CD14-positive monocyte (primary cell): ENCODE results near the gene ALPK3. TPM values are rescaled to one million over a fixed set of nuclear protein-coding genes. Genes with fewer than 3 reads are reported as not detected.
A peak's percentile ranks its signal among the peaks of the same experiment; 100 is the strongest.

ENCODE experiments used
- DNase-seq, 3 donors: peaks; one replicate each; pipeline ENCODE4 v3.0.0-alpha.2; 2011 to 2022
- H2AFZ ChIP-seq: 2 replicates; pipeline ENCODE4 v1.6.0; 2012; ENCODE audit warnings: mild to moderate bottlenecking, low read depth, low read length, inconsistent platforms; ENCODE audit not compliant: insufficient read depth, poor library complexity, severe bottlenecking
- H3K27ac ChIP-seq, 2 donors: 1 replicate in 1 of 2; 2 replicates in 1 of 2; pipeline ENCODE4 v1.5.1; 2012 to 2013; ENCODE audit warnings: low read length in 2 of 2, control low read depth in 1 of 2, inconsistent platforms in 1 of 2, low read depth in 1 of 2, mild to moderate bottlenecking in 1 of 2
- H3K27me3 ChIP-seq, 2 donors: one replicate each; pipeline versions ENCODE4 v1.6.0 to v1.6.1; 2011 to 2013; ENCODE audit warnings: low read length in 2 of 2; ENCODE audit not compliant: control insufficient read depth in 2 of 2, insufficient read depth in 2 of 2
- H3K36me3 ChIP-seq, 2 donors: replicated peaks in 1 of 2; 1 replicate in 1 of 2; 2 replicates in 1 of 2; pipeline versions ENCODE4 v1.5.1 to v1.6.1; 2012 to 2013; ENCODE audit warnings: low read length in 2 of 2, control low read depth in 1 of 2, inconsistent platforms in 1 of 2, mild to moderate bottlenecking in 1 of 2; ENCODE audit not compliant: insufficient read depth in 2 of 2, control insufficient read depth in 1 of 2
- H3K4me1 ChIP-seq, 2 donors: 1 replicate in 1 of 2; 2 replicates in 1 of 2; pipeline versions ENCODE4 v1.5.1 to v1.6.1; 2012 to 2013; ENCODE audit warnings: low read length in 2 of 2, control low read depth in 1 of 2, inconsistent platforms in 1 of 2, mild to moderate bottlenecking in 1 of 2, moderate library complexity in 1 of 2; ENCODE audit not compliant: insufficient read depth in 2 of 2, control insufficient read depth in 1 of 2
- H3K4me2 ChIP-seq: replicated peaks from 2 replicates; pipeline ENCODE3; 2012; ENCODE audit warnings: low read length, moderate library complexity, mild to moderate bottlenecking; ENCODE audit not compliant: poor library complexity, severe bottlenecking; ENCODE audit errors: extremely low read depth
- H3K4me3 ChIP-seq, 3 experiments: fragments of 200-600 bp in 1 of 3; sonication (generic) in 1 of 3; replicated peaks in 1 of 3; 1 replicate in 2 of 3; 2 replicates in 1 of 3; pipeline ENCODE4 v1.5.1; 2011 to 2013; ENCODE audit warnings: low read length in 3 of 3, mild to moderate bottlenecking in 3 of 3, control low read depth in 2 of 3, low read depth in 2 of 3, inconsistent platforms in 1 of 3, moderate library complexity in 1 of 3
- H3K79me2 ChIP-seq: 2 replicates; pipeline ENCODE4 v1.6.0; 2012; ENCODE audit warnings: mild to moderate bottlenecking, control low read depth, inconsistent platforms, low read length, moderate library complexity; ENCODE audit not compliant: insufficient read depth
- H3K9ac ChIP-seq: 2 replicates; pipeline ENCODE4 v1.6.0; 2017; ENCODE audit warnings: low read length, mild to moderate bottlenecking; ENCODE audit not compliant: insufficient read depth, poor library complexity, severe bottlenecking
- H3K9me3 ChIP-seq, 2 donors: replicated peaks in 1 of 2; 1 replicate in 1 of 2; 2 replicates in 1 of 2; pipeline versions ENCODE4 v1.5.1 to v1.6.1; 2012 to 2013; ENCODE audit warnings: low read length in 2 of 2, control low read depth in 1 of 2; ENCODE audit not compliant: control insufficient read depth in 1 of 2, insufficient read depth in 1 of 2
- H4K20me1 ChIP-seq: 2 replicates; pipeline ENCODE4 v1.6.0; 2012; ENCODE audit warnings: mild to moderate bottlenecking, low read length, control low read depth, moderate library complexity; ENCODE audit not compliant: insufficient read depth
- H3K27ac Mint-ChIP-seq, 7 donors: one replicate each; pipeline ENCODE4 v1.8.0; 2020; ENCODE audit warnings: mild to moderate bottlenecking in 7 of 7, mixed read lengths in 7 of 7, moderate library complexity in 6 of 7, inconsistent platforms in 2 of 7
- H3K27me3 Mint-ChIP-seq, 3 donors: one replicate each; pipeline ENCODE4 v1.8.0; 2021 to 2022; ENCODE audit warnings: low read depth in 3 of 3, mild to moderate bottlenecking in 3 of 3, mixed read lengths in 3 of 3, moderate library complexity in 3 of 3, inconsistent platforms in 1 of 3
- H3K36me3 Mint-ChIP-seq, 2 donors: one replicate each; pipeline ENCODE4 v1.8.0; 2020; ENCODE audit warnings: mixed read lengths in 2 of 2, inconsistent platforms in 1 of 2, mild to moderate bottlenecking in 1 of 2
- H3K4me1 Mint-ChIP-seq: one replicate; pipeline ENCODE4 v1.8.0; 2020; ENCODE audit warnings: mild to moderate bottlenecking, mixed read lengths
- H3K4me3 Mint-ChIP-seq, 2 donors: one replicate each; pipeline ENCODE4 v1.8.0; 2020; ENCODE audit warnings: mild to moderate bottlenecking in 2 of 2, mixed read lengths in 2 of 2, moderate library complexity in 1 of 2
- H3K9me3 Mint-ChIP-seq, 7 donors: one replicate each; pipeline ENCODE4 v1.8.0; 2020 to 2022; ENCODE audit warnings: mixed read lengths in 7 of 7, mild to moderate bottlenecking in 6 of 7, moderate library complexity in 6 of 7, inconsistent platforms in 2 of 7
- CTCF ChIP-seq: fragments of 200-600 bp; IDR thresholded peaks from one replicate; pipeline ENCODE4 v1.8.0; 2022; ENCODE audit warnings: antibody characterized with exemption, mild to moderate bottlenecking
- WGBS: methylation state at CpG from one replicate; pipeline ENCODE4 v1.1.5; 2013; ENCODE audit warnings: missing lambda C conversion rate; ENCODE audit not compliant: insufficient coverage; 5-methylcytosine and 5-hydroxymethylcytosine counted together
- intact Hi-C, 2 donors: fragments of 100-400 bp; cut with micrococcal nuclease; formaldehyde crosslinking; loops; one replicate each; pipeline versions ENCODE4 v1.15.0 to v1.15.1; 2023
- polyA plus RNA-seq, 3 donors: library from polyadenylated mRNA; depleted of rRNA in 1 of 3; unstranded in 2 of 3; stranded (reverse) in 1 of 3; fragments of 300-500 nt in 2 of 3; fragments of >200 nt in 1 of 3; fragmentation: Illumina TruSeq in 2 of 3; gene quantifications; 1 replicate in 2 of 3; 2 replicates in 1 of 3; pipeline ENCODE4 v1.2.3, GENCODE V29; 2012 to 2021

Gene ALPK3
- polyA plus RNA-seq, 3 donors, result 0.02 to 0.12 TPM; not detected in 1

DNA sequence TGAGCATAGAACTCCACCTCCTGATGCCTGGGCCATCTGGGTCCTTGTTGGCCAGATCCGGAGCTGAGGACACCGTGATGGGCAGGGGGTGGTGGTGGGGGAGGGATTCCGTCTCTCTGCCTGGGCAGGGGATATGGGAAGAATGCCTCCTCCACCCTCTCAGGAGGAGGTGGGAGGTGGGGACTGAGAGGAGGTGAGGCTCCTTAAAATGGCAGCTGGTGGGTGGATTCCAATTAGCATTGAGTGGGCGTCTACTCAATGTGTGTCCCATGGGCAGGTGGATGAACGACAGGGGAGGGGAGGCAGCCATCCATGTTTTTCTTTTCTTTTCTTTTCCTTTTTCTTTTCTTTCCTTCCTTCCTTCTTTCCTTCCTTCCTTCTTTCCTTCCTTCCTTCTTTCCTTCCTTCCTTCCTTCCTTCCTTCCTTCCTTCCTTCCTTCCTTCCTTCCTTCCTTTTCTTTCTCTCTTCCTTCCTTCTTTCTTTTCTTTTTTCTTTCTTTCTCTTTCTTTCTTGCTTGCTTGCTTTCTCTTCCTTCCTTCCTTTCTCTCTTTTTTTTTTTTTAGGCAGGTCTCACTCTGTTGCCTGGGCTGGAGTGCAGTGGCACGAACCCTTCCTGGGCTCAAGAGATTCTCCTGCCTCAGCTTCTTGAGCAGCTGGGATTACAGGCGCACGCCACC lies 72.3 kb downstream of the ALPK3 start:
- Histone ChIP-seq H3K4me3 (no peak overlapping the region), H3K36me3 (no peaks in the 10 kb centered on the region), H4K20me1 (no peaks in the 10 kb centered on the region), H3K27me3 (no peaks in the 10 kb centered on the region), H3K9me3 (no peaks in the 10 kb centered on the region), H3K79me2 (no peaks in the 10 kb centered on the region), H2AFZ (no peak overlapping the region), H3K9ac (no peak overlapping the region), H3K27ac (no peak overlapping the region), H3K4me2 (no peak overlapping the region), H3K4me1 (no peaks in the 10 kb centered on the region)
- H3K36me3 Mint-ChIP-seq, result no peaks in the 10 kb centered on the region
- H3K4me3 Mint-ChIP-seq, result no peak overlapping the region
- DNase-seq, result no peak
- no peak for TF ChIP-seq CTCF
- H3K27me3 Mint-ChIP-seq, result peaks cover 0 to 3% (median 0%) of the 10 kb centered on the region in 3 donors
- H3K9me3 Mint-ChIP-seq, result peaks cover 0 to 7% (median 0%) of the 10 kb centered on the region in 7 donors
- intact Hi-C loops, result no loop called here
- H3K4me1 Mint-ChIP-seq, result peaks cover 3% of the 10 kb centered on the region
- WGBS, result 95% methylated on average over 3 of the region's 8 CpGs
- peak overlapping the region in 2 of 7 donors; percentile 57 to 85 for H3K27ac Mint-ChIP-seq

GRCh38 chr15:84889991-84890669 lies 73.0 kb downstream of the ALPK3 start:
- peaks cover 0 to 8% (median 0%) of the 10 kb centered on the region in 7 donors for H3K9me3 Mint-ChIP-seq
- intact Hi-C loops, result no loop called here

More at GRCh38 chr15:84889991-84890669, 73.0 kb downstream of the ALPK3 start:
- H3K27ac Mint-ChIP-seq, result peak overlapping the region in 1 of 7 donors; percentile 85
- H3K4me3 Mint-ChIP-seq, result no peak overlapping the region
- Histone ChIP-seq H3K9ac (no peak overlapping the region), H3K9me3 (no peaks in the 10 kb centered on the region), H3K4me3 (no peak overlapping the region), H3K27ac (no peak overlapping the region), H4K20me1 (no peaks in the 10 kb centered on the region), H3K79me2 (no peaks in the 10 kb centered on the region), H2AFZ (no peak overlapping the region), H3K36me3 (no peaks in the 10 kb centered on the region), H3K27me3 (no peaks in the 10 kb centered on the region), H3K4me1 (no peaks in the 10 kb centered on the region), H3K4me2 (no peak overlapping the region)
- 100% methylated on average over 3 of the region's 6 CpGs for WGBS
- peaks cover 3% of the 10 kb centered on the region for H3K4me1 Mint-ChIP-seq
- peaks cover 0 to 3% (median 0%) of the 10 kb centered on the region in 3 donors for H3K27me3 Mint-ChIP-seq
- no peak for DNase-seq
- H3K36me3 Mint-ChIP-seq, result no peaks in the 10 kb centered on the region
- no peak for TF ChIP-seq CTCF
